OCI-LY7 (cell line): ENCODE measurements around the gene SC5D. TPM values are rescaled to one million over a fixed set of nuclear protein-coding genes. Genes with fewer than 3 reads are reported as not detected.

ENCODE experiments used
- BruUV-seq: library from RNA; stranded (reverse); fragments of 400-500 nt; replicated peaks from 2 replicates; lab custom pipeline; 2021; lab: Mats Ljungman, UMichigan
- CTCF ChIA-PET: fragments of 300-600 bp; sonication (Branson Sonifier 250); formaldehyde crosslinking; loops from one replicate; lab custom pipeline; 2022; ENCODE audit warnings: antibody characterized with exemption; ENCODE audit not compliant: unreplicated experiment; lab: Charles Lee
- POLR2A ChIA-PET: fragments of 300-600 bp; sonication (Branson Sonifier 250); formaldehyde crosslinking; loops from one replicate; lab custom pipeline; 2022; ENCODE audit warnings: antibody characterized with exemption; lab: Charles Lee
- DNase-seq: peaks from one replicate; pipeline ENCODE4 v3.0.0-alpha.2; 2015; ENCODE audit warnings: low spot score
- H2AFZ ChIP-seq: fragments of 200-600 bp; sonication (generic), shearing (Covaris generic); 2 replicates; pipeline ENCODE4 v1.6.1; 2014; ENCODE audit warnings: mild to moderate bottlenecking, antibody characterized with exemption, low read length, moderate library complexity
- H3K27ac ChIP-seq: fragments of 200-600 bp; sonication (generic); 2 replicates; pipeline ENCODE4 v1.5.1; 2014; ENCODE audit warnings: mixed run types, low read depth, mild to moderate bottlenecking, moderate library complexity, low read length, inconsistent platforms; ENCODE audit not compliant: poor library complexity, severe bottlenecking
- H3K36me3 ChIP-seq: fragments of 200-600 bp; sonication (generic); 2 replicates; pipeline ENCODE4 v1.6.1; 2014; ENCODE audit warnings: mild to moderate bottlenecking, antibody characterized with exemption, low read length, moderate library complexity, mixed read lengths; ENCODE audit not compliant: insufficient read depth
- H3K4me1 ChIP-seq: fragments of 200-600 bp; sonication (generic); 2 replicates; pipeline ENCODE4 v1.5.1; 2014; ENCODE audit warnings: mild to moderate bottlenecking, low read length; ENCODE audit not compliant: insufficient read depth, poor library complexity, severe bottlenecking
- H3K4me2 ChIP-seq: fragments of 200-600 bp; sonication (generic); 2 replicates; pipeline ENCODE4 v1.6.1; 2014; ENCODE audit warnings: mild to moderate bottlenecking, low read length
- H3K4me3 ChIP-seq: fragments of 200-600 bp; sonication (generic); 2 replicates; pipeline ENCODE4 v1.5.1; 2014; ENCODE audit warnings: mild to moderate bottlenecking, low read depth, low read length; ENCODE audit not compliant: poor library complexity, severe bottlenecking
- H3K79me2 ChIP-seq: fragments of 200-600 bp; sonication (generic); 2 replicates; pipeline ENCODE4 v1.6.1; 2016; ENCODE audit warnings: low read depth, mild to moderate bottlenecking, low read length, moderate library complexity, mixed read lengths; ENCODE audit not compliant: insufficient read depth
- H3K9me2 ChIP-seq: fragments of 200-600 bp; sonication (generic); 2 replicates; pipeline ENCODE4 v1.6.1; 2016; ENCODE audit warnings: mild to moderate bottlenecking, low read length, mixed read lengths; ENCODE audit not compliant: insufficient read depth
- H3K9me3 ChIP-seq: fragments of 200-600 bp; sonication (generic); 2 replicates; pipeline ENCODE4 v1.6.1; 2014; ENCODE audit warnings: mild to moderate bottlenecking, mixed run types, low read length, mixed read lengths
- H4K20me1 ChIP-seq: fragments of 200-600 bp; sonication (generic); 2 replicates; pipeline ENCODE4 v1.6.1; 2014; ENCODE audit warnings: mild to moderate bottlenecking, antibody characterized with exemption, low read length, moderate library complexity, mixed read lengths; ENCODE audit not compliant: insufficient read depth
- CTCF ChIP-seq: fragments of 200-600 bp; sonication (generic); conservative IDR thresholded peaks from 2 replicates; pipeline ENCODE4 v1.5.1; 2014; ENCODE audit warnings: mild to moderate bottlenecking, antibody characterized with exemption, low read length, moderate library complexity, mixed read lengths
- EZH2phosphoT487 ChIP-seq: fragments of 200-600 bp; sonication (generic); IDR thresholded peaks from 2 replicates; pipeline ENCODE4 v1.6.1; 2018; ENCODE audit warnings: low read depth, borderline replicate concordance, mild to moderate bottlenecking, mixed run types, antibody characterized with exemption, low read length, moderate library complexity, mixed read lengths
- intact Hi-C: fragments of 100-400 bp; cut with micrococcal nuclease; formaldehyde crosslinking; loops from one replicate; pipeline ENCODE4 v1.10.0; 2022; ENCODE audit not compliant: unreplicated experiment
- total RNA-seq, 2 experiments: library from RNA; depleted of rRNA in 1 of 2; stranded (reverse); fragments of >200 nt in 1 of 2; shearing (Covaris generic) in 1 of 2; gene quantifications; 2 replicates each; pipeline ENCODE4 v1.2.3, GENCODE V29; 2014 to 2022

SC5D gene
- total RNA-seq, 2 experiments from 2014 or later, result 27.9 to 43.3 TPM

DNA sequence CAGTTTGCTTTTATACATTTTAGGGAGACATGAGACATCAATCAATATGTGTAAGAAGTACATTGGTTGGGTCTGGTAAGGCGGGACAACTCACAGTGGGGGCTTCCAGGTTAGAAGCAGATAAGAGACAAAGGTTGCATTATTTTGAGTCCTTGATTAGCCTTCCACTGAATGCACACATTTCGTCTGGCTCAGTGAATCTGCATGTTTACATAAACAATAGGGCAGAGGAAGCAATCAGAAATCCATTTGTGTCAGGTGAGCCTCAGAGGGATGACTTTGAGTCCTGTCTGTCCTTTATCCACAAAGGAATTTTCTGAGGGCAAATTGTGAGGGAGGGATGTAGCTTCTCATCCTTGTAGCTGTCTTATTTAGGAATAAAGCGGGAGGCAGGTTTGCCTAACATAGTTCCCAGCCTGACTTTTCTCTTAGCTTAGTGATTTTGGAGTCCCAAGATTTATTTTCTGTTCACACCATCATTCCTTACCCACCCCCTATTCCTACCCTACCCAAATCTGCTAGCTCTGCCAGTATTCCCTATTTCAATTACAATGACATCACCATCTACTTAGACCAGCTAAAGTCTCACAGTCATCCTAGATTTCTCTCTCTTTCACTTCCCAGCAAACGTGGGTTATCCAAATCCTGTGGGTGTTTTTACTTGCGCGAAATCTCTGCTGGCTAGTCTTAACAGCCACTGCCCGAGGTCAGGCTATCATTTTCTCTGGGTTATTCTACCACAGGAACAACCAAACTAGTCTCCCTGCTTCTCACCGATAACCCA is 2.9 kb downstream of the SC5D start:
- intact Hi-C loops, result no loop called here
- BruUV-seq, result no TSS peak
- no peak for DNase-seq
- TF ChIP-seq EZH2phosphoT487 (no peak), CTCF (no peak)
- Histone ChIP-seq H3K27ac (no peak overlapping the region), H3K4me3 (no peak overlapping the region), H3K36me3 (peaks cover 27% of the 10 kb centered on the region), H2AFZ (no peak overlapping the region), H3K79me2 (peaks cover 64% of the 10 kb centered on the region), H4K20me1 (peaks cover 6% of the 10 kb centered on the region; the same call in 1 of the 2 replicates), H3K4me1 (peaks cover 26% of the 10 kb centered on the region), H3K4me2 (peak overlapping the region; percentile 33; the same call in 1 of the 2 replicates), H3K9me2 (no peaks in the 10 kb centered on the region), H3K9me3 (no peaks in the 10 kb centered on the region)
- CTCF ChIA-PET, result no interaction called here
- POLR2A ChIA-PET, result interaction anchor here (0.6 to 1.0 kb wide), 4 partner anchors 17 to 1108 kb away, joined by 3 to 5 read pairs (median 3); no protein-coding TSS in a partner anchor

GRCh38 chr11:121297872-121298271 is 5.3 kb downstream of the SC5D start:
- POLR2A ChIA-PET, result interaction anchor here (0.8 kb wide), 1 partner anchor 11 kb away, joined by 5 read pairs; no protein-coding TSS in a partner anchor
- peaks cover 16% of the 10 kb centered on the region for H3K4me1 ChIP-seq
- H3K79me2 ChIP-seq, result peaks cover 79% of the 10 kb centered on the region
- intact Hi-C loops, result no loop called here
- no peak overlapping the region for H2AFZ ChIP-seq
- H3K9me3 ChIP-seq, result no peaks in the 10 kb centered on the region
- H3K4me2 ChIP-seq, result no peak overlapping the region
- H3K27ac ChIP-seq, result no peak overlapping the region
- TF ChIP-seq CTCF (no peak), EZH2phosphoT487 (no peak)
- H3K9me2 ChIP-seq, result no peaks in the 10 kb centered on the region
- H3K4me3 ChIP-seq, result no peak overlapping the region
- peaks cover 28% of the 10 kb centered on the region for H3K36me3 ChIP-seq
- no TSS peak for BruUV-seq
- peaks cover 6% of the 10 kb centered on the region; the same call in 1 of the 2 replicates for H4K20me1 ChIP-seq
- DNase-seq, result no peak
- CTCF ChIA-PET, result no interaction called here

DNA sequence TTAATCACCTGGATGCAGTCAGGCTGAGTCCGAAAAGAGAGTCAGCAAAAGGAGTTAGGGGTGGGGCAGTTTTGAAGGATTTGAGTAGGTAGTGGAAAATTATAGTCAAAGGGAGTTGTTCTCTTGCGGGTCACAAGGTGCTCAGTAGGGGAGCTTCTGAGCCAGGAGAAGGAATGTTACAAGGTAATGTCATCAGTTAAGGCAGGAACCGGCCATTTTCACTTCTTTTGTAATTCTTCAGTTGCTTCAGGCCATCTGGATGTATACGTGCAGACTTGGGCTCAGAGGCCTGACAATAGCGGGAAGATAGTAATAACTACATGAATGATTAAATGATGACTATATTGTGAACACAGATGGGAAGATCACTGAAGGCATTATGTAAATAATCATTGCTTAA is 6.2 kb downstream of the SC5D start:
- H2AFZ ChIP-seq, result no peak overlapping the region
- POLR2A ChIA-PET, result no interaction called here
- H3K9me3 ChIP-seq, result no peaks in the 10 kb centered on the region
- CTCF ChIA-PET, result no interaction called here
- no TSS peak for BruUV-seq
- peaks cover 37% of the 10 kb centered on the region for H3K36me3 ChIP-seq
- H3K9me2 ChIP-seq, result no peaks in the 10 kb centered on the region
- peaks cover 70% of the 10 kb centered on the region for H3K79me2 ChIP-seq
- peaks cover 14% of the 10 kb centered on the region for H3K4me1 ChIP-seq
- no peak overlapping the region for H3K4me2 ChIP-seq
- H3K4me3 ChIP-seq, result no peak overlapping the region
- no peak overlapping the region for H3K27ac ChIP-seq
- H4K20me1 ChIP-seq, result peaks cover 4% of the 10 kb centered on the region; the same call in 1 of the 2 replicates
- intact Hi-C loops, result no loop called here
- no peak for TF ChIP-seq CTCF
- TF ChIP-seq EZH2phosphoT487, result no peak
- no peak for DNase-seq
